ENCODE data around the gene XCL1. TPM values are rescaled to one million over a fixed set of nuclear protein-coding genes. Genes with fewer than 3 reads are reported as not detected.
"Not testable (repeated sequence)": the region's sequence is repeated elsewhere in the genome, so short reads cannot be mapped to it uniquely, and the experiment has no call there.

XCL1 gene
- not detected for total RNA-seq

GRCh38 chr1:168576245-168576688 is at the start of gene XCL1:
Gene XCL1 (plus strand): TSS chr1:168576605. CDS start chr1:168576638, 33 bp downstream.
- DNase-seq (ENCODE audit: low spot score) = not testable (repeated sequence)

- DNase-seq (ENCODE audit: low spot score) = no peak
These were observed 46.9 kb upstream of the XCL1 start for GRCh38 chr1:168529518-168529917.

- no peak for DNase-seq (ENCODE audit: low spot score)
These were observed 44.6 kb upstream of the XCL1 start for GRCh38 chr1:168531615-168532345.

GRCh38 chr1:168535536-168535935 is 40.9 kb upstream of the XCL1 start:
- DNase-seq (ENCODE audit: low spot score) = no peak

- not testable (repeated sequence) for DNase-seq (ENCODE audit: low spot score)
These were observed 35.6 kb upstream of the XCL1 start for GRCh38 chr1:168540798-168541197.

GRCh38 chr1:168542978-168543377 is 33.4 kb upstream of the XCL1 start:
- not testable (repeated sequence) for DNase-seq (ENCODE audit: low spot score)

- DNase-seq (ENCODE audit: low spot score) = not testable (repeated sequence)
These were observed 32.4 kb upstream of the XCL1 start, which contains the start of gene XCL2 for GRCh38 chr1:168543840-168544498. Gene XCL2 (minus strand): TSS chr1:168543997. CDS start chr1:168543964, 33 bp downstream.

GRCh38 chr1:168545678-168546552 is 30.5 kb upstream of the XCL1 start:
- not testable (repeated sequence) for DNase-seq (ENCODE audit: low spot score)

GRCh38 chr1:168546553-168546895 is 29.9 kb upstream of the XCL1 start:
- DNase-seq (ENCODE audit: low spot score) = not testable (repeated sequence)

- no peak for DNase-seq (ENCODE audit: low spot score)
These were observed 25.4 kb upstream of the XCL1 start for GRCh38 chr1:168550971-168551370.

- no peak for DNase-seq (ENCODE audit: low spot score)
These were observed 24.7 kb upstream of the XCL1 start for GRCh38 chr1:168551688-168552087.

- no peak for DNase-seq (ENCODE audit: low spot score)
These were observed 23.4 kb upstream of the XCL1 start for GRCh38 chr1:168552961-168553360.

GRCh38 chr1:168553680-168554553 is 22.5 kb upstream of the XCL1 start:
- no peak for DNase-seq (ENCODE audit: low spot score)

- no peak for DNase-seq (ENCODE audit: low spot score)
These were observed 21.6 kb upstream of the XCL1 start for GRCh38 chr1:168554603-168555483.

GRCh38 chr1:168555508-168556046 is 20.8 kb upstream of the XCL1 start:
- DNase-seq (ENCODE audit: low spot score) = no peak

GRCh38 chr1:168556647-168557046 is 19.8 kb upstream of the XCL1 start:
- no peak for DNase-seq (ENCODE audit: low spot score)

GRCh38 chr1:168560370-168560769 is 16.0 kb upstream of the XCL1 start:
- DNase-seq (ENCODE audit: low spot score) = no peak

GRCh38 chr1:168561989-168562388 is 14.4 kb upstream of the XCL1 start:
- no peak for DNase-seq (ENCODE audit: low spot score)

GRCh38 chr1:168565825-168566224 is 10.6 kb upstream of the XCL1 start:
- DNase-seq (ENCODE audit: low spot score) = no peak

GRCh38 chr1:168567007-168567406 is 9.4 kb upstream of the XCL1 start:
- no peak for DNase-seq (ENCODE audit: low spot score)
